SU-DHL-6 (cell line): Measurements from ENCODE around the gene INPPL1.

ENCODE experiments used
- H2AFZ ChIP-seq: fragments of 200-600 bp; sonication (generic); 2 replicates; pipeline ENCODE4 v1.6.1; 2014; ENCODE audit warnings: low read depth, mild to moderate bottlenecking, moderate library complexity, mixed read lengths, antibody characterized with exemption, low read length; ENCODE audit not compliant: severe bottlenecking
- H3F3A ChIP-seq: fragments of 200-600 bp; shearing (Covaris generic); 2 replicates; pipeline ENCODE4 v1.6.0; 2016; ENCODE audit warnings: antibody characterized with exemption, mild to moderate bottlenecking; ENCODE audit not compliant: insufficient read depth
- H3K27ac ChIP-seq: fragments of 200-600 bp; sonication (generic); 2 replicates; pipeline ENCODE4 v1.5.1; 2016; ENCODE audit warnings: low read depth, mild to moderate bottlenecking, low read length, moderate library complexity, mixed read lengths
- H3K27me3 ChIP-seq: fragments of 200-600 bp; sonication (generic), shearing (Covaris generic); 2 replicates; pipeline ENCODE4 v1.6.0; 2014; ENCODE audit warnings: mild to moderate bottlenecking, low read length
- H3K36me3 ChIP-seq: fragments of 200-600 bp; sonication (generic); 2 replicates; pipeline ENCODE4 v1.6.1; 2014; ENCODE audit warnings: mild to moderate bottlenecking, low read length, mixed read lengths
- H3K4me2 ChIP-seq: fragments of 300-600, 200-600 bp; shearing (Covaris generic), sonication (generic); 2 replicates; pipeline ENCODE4 v1.6.0; 2014; ENCODE audit warnings: low read length, low read depth, mild to moderate bottlenecking; ENCODE audit not compliant: poor library complexity, severe bottlenecking
- H3K4me3 ChIP-seq: fragments of 200-600 bp; sonication (generic); 2 replicates; pipeline ENCODE4 v1.5.1; 2014; ENCODE audit warnings: antibody characterized with exemption, low read length, mild to moderate bottlenecking, mixed read lengths; ENCODE audit not compliant: insufficient read depth, poor library complexity, severe bottlenecking
- H3K79me2 ChIP-seq: fragments of 200-600 bp; sonication (generic); 2 replicates; pipeline ENCODE4 v1.6.1; 2014; ENCODE audit warnings: mild to moderate bottlenecking, low read length, moderate library complexity; ENCODE audit not compliant: insufficient read depth
- H3K9ac ChIP-seq: fragments of 200-600 bp; sonication (generic); 2 replicates; pipeline ENCODE4 v1.7.0; 2014; ENCODE audit warnings: mild to moderate bottlenecking, low read length
- H3K9me2 ChIP-seq: fragments of 200-600 bp; sonication (generic); replicated peaks from 2 replicates; pipeline ENCODE4 v1.6.1; 2014; ENCODE audit warnings: low read length; ENCODE audit not compliant: insufficient read depth
- H3K9me3 ChIP-seq: fragments of 200-600 bp; sonication (generic); 2 replicates; pipeline ENCODE4 v1.6.1; 2014; ENCODE audit warnings: low read length, mixed read lengths; ENCODE audit not compliant: insufficient read depth
- H4K20me1 ChIP-seq: fragments of 200-600 bp; sonication (generic); 2 replicates; pipeline ENCODE4 v1.6.1; 2014; ENCODE audit warnings: low read depth, mild to moderate bottlenecking, antibody characterized with exemption, low read length, moderate library complexity, mixed read lengths
- EZH2phosphoT487 ChIP-seq: fragments of 200-600 bp; sonication (generic), shearing (Covaris generic); conservative IDR thresholded peaks from 2 replicates; pipeline ENCODE4 v1.6.1; 2018; ENCODE audit warnings: mild to moderate bottlenecking, antibody characterized with exemption, low read length, moderate library complexity, mixed read lengths
- TF ChIP-seq, protein P1 (sequence below): fragments of 200-600 bp; sonication (generic); IDR thresholded peaks from one replicate; pipeline ENCODE4 v1.5.1; 2017; ENCODE audit warnings: antibody characterized with exemption, mild to moderate bottlenecking, low read length, moderate library complexity; ENCODE audit not compliant: insufficient read depth, poor library complexity, severe bottlenecking

Gene INPPL1

GRCh38 chr11:72229925-72230763 lies 5.6 kb downstream of the INPPL1 start:
- H3K27ac ChIP-seq, result no peak overlapping the region
- H3K4me2 ChIP-seq, result no peak overlapping the region
- no peaks in the 10 kb centered on the region for H3K9me3 ChIP-seq
- no peak overlapping the region for H2AFZ ChIP-seq
- no peaks in the 10 kb centered on the region for H3K36me3 ChIP-seq
- no peak overlapping the region for H3K4me3 ChIP-seq
- no peaks in the 10 kb centered on the region for H3K9me2 ChIP-seq
- H3F3A ChIP-seq, result peaks cover 8% of the 10 kb centered on the region; the same call in 1 of the 2 replicates
- H3K79me2 ChIP-seq, result peaks cover 8% of the 10 kb centered on the region; the same call in 1 of the 2 replicates
- no peaks in the 10 kb centered on the region for H3K27me3 ChIP-seq
- no peaks in the 10 kb centered on the region for H4K20me1 ChIP-seq
- H3K9ac ChIP-seq, result no peak overlapping the region
- TF ChIP-seq EZH2phosphoT487, result no peak
- TF ChIP-seq, protein P1, sequence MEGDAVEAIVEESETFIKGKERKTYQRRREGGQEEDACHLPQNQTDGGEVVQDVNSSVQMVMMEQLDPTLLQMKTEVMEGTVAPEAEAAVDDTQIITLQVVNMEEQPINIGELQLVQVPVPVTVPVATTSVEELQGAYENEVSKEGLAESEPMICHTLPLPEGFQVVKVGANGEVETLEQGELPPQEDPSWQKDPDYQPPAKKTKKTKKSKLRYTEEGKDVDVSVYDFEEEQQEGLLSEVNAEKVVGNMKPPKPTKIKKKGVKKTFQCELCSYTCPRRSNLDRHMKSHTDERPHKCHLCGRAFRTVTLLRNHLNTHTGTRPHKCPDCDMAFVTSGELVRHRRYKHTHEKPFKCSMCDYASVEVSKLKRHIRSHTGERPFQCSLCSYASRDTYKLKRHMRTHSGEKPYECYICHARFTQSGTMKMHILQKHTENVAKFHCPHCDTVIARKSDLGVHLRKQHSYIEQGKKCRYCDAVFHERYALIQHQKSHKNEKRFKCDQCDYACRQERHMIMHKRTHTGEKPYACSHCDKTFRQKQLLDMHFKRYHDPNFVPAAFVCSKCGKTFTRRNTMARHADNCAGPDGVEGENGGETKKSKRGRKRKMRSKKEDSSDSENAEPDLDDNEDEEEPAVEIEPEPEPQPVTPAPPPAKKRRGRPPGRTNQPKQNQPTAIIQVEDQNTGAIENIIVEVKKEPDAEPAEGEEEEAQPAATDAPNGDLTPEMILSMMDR, result no peak

GRCh38 chr11:72230764-72231365 lies 6.3 kb downstream of the INPPL1 start:
- no peak overlapping the region for H3K4me3 ChIP-seq
- H4K20me1 ChIP-seq, result no peaks in the 10 kb centered on the region
- H3K79me2 ChIP-seq, result peaks cover under 1% of the 10 kb centered on the region; the same call in 1 of the 2 replicates
- no peak overlapping the region for H3K4me2 ChIP-seq
- H3K36me3 ChIP-seq, result no peaks in the 10 kb centered on the region
- no peak overlapping the region for H3K9ac ChIP-seq
- no peak overlapping the region for H2AFZ ChIP-seq
- H3F3A ChIP-seq, result peaks cover under 1% of the 10 kb centered on the region; the same call in 1 of the 2 replicates
- H3K9me2 ChIP-seq, result no peaks in the 10 kb centered on the region
- no peak for TF ChIP-seq EZH2phosphoT487
- TF ChIP-seq, protein P1, result no peak
- H3K9me3 ChIP-seq, result no peaks in the 10 kb centered on the region
- no peak overlapping the region for H3K27ac ChIP-seq
- H3K27me3 ChIP-seq, result no peaks in the 10 kb centered on the region

- Histone ChIP-seq H3F3A (peaks cover 5% of the 10 kb centered on the region), H3K9me2 (no peaks in the 10 kb centered on the region)
- no peak for TF ChIP-seq EZH2phosphoT487
- TF ChIP-seq, protein P1, result no peak
Observed at GRCh38 chr11:72231396-72232259, 7.1 kb downstream of the INPPL1 start.

More at GRCh38 chr11:72231396-72232259, 7.1 kb downstream of the INPPL1 start:
- H3K9me3 ChIP-seq, result no peaks in the 10 kb centered on the region
- H2AFZ ChIP-seq, result no peak overlapping the region
- H3K36me3 ChIP-seq, result no peaks in the 10 kb centered on the region
- no peaks in the 10 kb centered on the region for H4K20me1 ChIP-seq
- no peak overlapping the region for H3K4me3 ChIP-seq
- no peaks in the 10 kb centered on the region; the same call in 1 of the 2 replicates for H3K79me2 ChIP-seq
- no peak overlapping the region for H3K4me2 ChIP-seq
- no peak overlapping the region for H3K27ac ChIP-seq
- no peak overlapping the region for H3K9ac ChIP-seq
- no peaks in the 10 kb centered on the region for H3K27me3 ChIP-seq
